HepG2 (cell line): ENCODE measurements around the gene CCDC69. TPM values are rescaled to one million over a fixed set of nuclear protein-coding genes. Genes with fewer than 3 reads are reported as not detected.

ENCODE experiments used
- ATAC-seq: fragments of 200-7000 bp; cut with Tn5 transposase; 3 replicates; pipeline ENCODE4 v1.9.1; 2020; ENCODE audit warnings: mild to moderate bottlenecking, moderate library complexity
- BruUV-seq: library from RNA; stranded (reverse); fragments of 400-500 nt; replicated peaks from 2 replicates; lab custom pipeline; 2021; lab: Mats Ljungman, UMichigan
- CTCF ChIA-PET: fragments of 300-600 bp; formaldehyde crosslinking; extraction: SDS; loops from one replicate; lab custom pipeline; 2021; ENCODE audit warnings: low total read pairs, inconsistent platforms, low intra/inter-chr PET ratio; lab: Yijun Ruan, JAX
- POLR2A ChIA-PET: fragments of 350-600 bp; sonication (Branson Sonifier 250); formaldehyde crosslinking; loops from one replicate; lab custom pipeline; 2020; ENCODE audit warnings: antibody characterized with exemption, inconsistent platforms; lab: Yijun Ruan, JAX
- DNase-seq: peaks from one replicate; pipeline ENCODE4 v3.0.0-alpha.2; 2015; ENCODE audit warnings: low spot score
- FAIRE-seq: peaks from 3 replicates; lab custom pipeline; 2011; peaks lifted over from hg19 to GRCh38; lab: Jason Lieb, UNC
- H2AFZ ChIP-seq: one replicate; pipeline ENCODE4 v1.6.1; 2011; ENCODE audit warnings: low read length, inconsistent platforms
- H3K27ac ChIP-seq: fragments of 300-600 bp; 3 replicates; pipeline ENCODE4 v1.8.0; 2011; ENCODE audit warnings: mixed run types, mild to moderate bottlenecking, mixed read lengths, low read length, inconsistent platforms; ENCODE audit not compliant: insufficient read depth; ENCODE audit errors: extremely low read length
- H3K27me3 ChIP-seq, 2 experiments: fragments of 200-600 bp in 1 of 2; 2 replicates in 1 of 2; 3 replicates in 1 of 2; pipeline versions ENCODE4 v1.6.0 to v1.8.0; 2011; ENCODE audit warnings: low read length in 2 of 2, mild to moderate bottlenecking in 2 of 2, moderate library complexity in 2 of 2, inconsistent platforms in 1 of 2; ENCODE audit not compliant: insufficient read depth in 2 of 2, control insufficient read depth in 1 of 2
- H3K36me3 ChIP-seq, 2 experiments: fragments of 200-600 bp in 1 of 2; replicated peaks in 1 of 2; 2 replicates in 1 of 2; 3 replicates in 1 of 2; pipeline versions ENCODE4 v1.5.1 to v1.8.0; 2011; ENCODE audit warnings: low read length in 2 of 2, inconsistent platforms in 1 of 2; ENCODE audit not compliant: insufficient read depth in 2 of 2, control insufficient read depth in 1 of 2
- H3K4me1 ChIP-seq: 2 replicates; pipeline ENCODE4 v1.5.1; 2012; ENCODE audit warnings: low read length, inconsistent platforms; ENCODE audit not compliant: insufficient read depth
- H3K4me2 ChIP-seq: 2 replicates; pipeline ENCODE4 v1.6.0; 2011; ENCODE audit warnings: low read depth, low read length, inconsistent platforms
- H3K4me3 ChIP-seq, 3 experiments: fragments of 200-600 bp in 1 of 3; sonication (generic), shearing (Covaris generic) in 1 of 3; replicated peaks in 1 of 3; 2 replicates each; pipeline ENCODE4 v1.5.1; 2011 to 2016; ENCODE audit warnings: low read length in 3 of 3, inconsistent platforms in 2 of 3, low read depth in 2 of 3, mild to moderate bottlenecking in 2 of 3, control low read depth in 1 of 3, mixed read lengths in 1 of 3; ENCODE audit not compliant: insufficient read depth in 1 of 3
- H3K79me2 ChIP-seq: one replicate; pipeline ENCODE4 v1.6.1; 2011; ENCODE audit warnings: low read length, inconsistent platforms; ENCODE audit not compliant: insufficient read depth
- H3K9ac ChIP-seq: 2 replicates; pipeline ENCODE4 v1.6.0; 2011; ENCODE audit warnings: mild to moderate bottlenecking, low read depth, low read length, inconsistent platforms; ENCODE audit not compliant: insufficient read depth
- H3K9me3 ChIP-seq: 2 replicates; pipeline ENCODE4 v1.5.1; 2012; ENCODE audit warnings: mild to moderate bottlenecking, low read length
- H4K20me1 ChIP-seq: 2 replicates; pipeline ENCODE4 v1.6.0; 2011; ENCODE audit warnings: inconsistent platforms, mild to moderate bottlenecking, low read length, moderate library complexity; ENCODE audit not compliant: insufficient read depth
- ADNP ChIP-seq: sonication (generic); formaldehyde crosslinking; IDR thresholded peaks from 2 replicates; pipeline ENCODE4 v1.4.0; 2020; ENCODE audit warnings: missing genetic modification reagents
- CEBPZ ChIP-seq: IDR thresholded peaks from 2 replicates; pipeline ENCODE4 v1.6.1; 2012; ENCODE audit warnings: low read length, improper control_type of control experiment
- FOXK2 ChIP-seq: fragments of 450-650 bp; IDR thresholded peaks from 2 replicates; pipeline ENCODE4 v1.6.1; 2016
- FOXO1 ChIP-seq: sonication (generic); formaldehyde crosslinking; IDR thresholded peaks from 2 replicates; pipeline ENCODE4 v1.4.0; 2020; ENCODE audit warnings: missing genetic modification reagents
- HDAC2 ChIP-seq: sonication (generic); formaldehyde crosslinking; IDR thresholded peaks from 2 replicates; pipeline ENCODE4 v1.4.0; 2020; ENCODE audit warnings: missing genetic modification reagents
- ISL2 ChIP-seq: sonication (generic); formaldehyde crosslinking; IDR thresholded peaks from 2 replicates; pipeline ENCODE4 v1.5.0; 2020; ENCODE audit warnings: missing genetic modification reagents
- JUNB ChIP-seq: sonication (generic); formaldehyde crosslinking; IDR thresholded peaks from 2 replicates; pipeline ENCODE4 v1.8.0; 2022; ENCODE audit warnings: missing genetic modification reagents, mild to moderate bottlenecking, borderline replicate concordance
- KAT2B ChIP-seq: fragments of 150-350 bp; IDR thresholded peaks from 2 replicates; pipeline ENCODE4 v1.6.1; 2014; ENCODE audit warnings: low read depth, low read length, borderline replicate concordance
- MXI1 ChIP-seq: IDR thresholded peaks from 3 replicates; pipeline ENCODE4 v1.6.1; 2012; ENCODE audit warnings: low read depth, low read length, inconsistent platforms, borderline replicate concordance
- NR2F1 ChIP-seq, 2 experiments: fragments of 450-650 bp in 1 of 2; formaldehyde crosslinking in 1 of 2; IDR thresholded peaks; 2 replicates each; pipeline versions ENCODE4 v1.5.0 to v1.6.1; 2016 to 2020; ENCODE audit warnings: mild to moderate bottlenecking in 1 of 2, missing compliant biosample characterization in 1 of 2, missing genetic modification reagents in 1 of 2, moderate library complexity in 1 of 2
- PBX2 ChIP-seq: IDR thresholded peaks from 2 replicates; pipeline ENCODE4 v1.6.1; 2016; ENCODE audit warnings: control low read depth
- SALL1 ChIP-seq: sonication (generic); formaldehyde crosslinking; IDR thresholded peaks from 2 replicates; pipeline ENCODE4 v1.8.0; 2022; ENCODE audit warnings: mild to moderate bottlenecking, missing genetic modification reagents
- WGBS: methylation state at CpG from one replicate; pipeline ENCODE4 v1.1.6; 2017; ENCODE audit warnings: low lambda C conversion rate; 5-methylcytosine and 5-hydroxymethylcytosine counted together
- in situ Hi-C: cut with HindIII; loops from 2 replicates; pipeline ENCODE4 v1.10.0; 2017; ENCODE audit warnings: low pct_unique_long_range_greater_than_20kb; ENCODE audit not compliant: extremely low pct_ligation_motif_present
- intact Hi-C: fragments of 100-400 bp; cut with micrococcal nuclease; formaldehyde crosslinking; loops from one replicate; pipeline ENCODE4 v1.10.0; 2022; ENCODE audit not compliant: unreplicated experiment
- polyA plus RNA-seq, 8 experiments: library from polyadenylated mRNA; depleted of rRNA in 3 of 8; stranded (reverse) in 7 of 8; unstranded in 1 of 8; fragments of >200 nt; fragmentation: Illumina TruSeq in 4 of 8; extraction: Trizol in 4 of 8; gene quantifications; 2 replicates each; pipeline versions ENCODE4 v1.2.1 to v1.2.3, GENCODE V29; 2011 to 2016; ENCODE audit warnings: low read depth in 4 of 8, missing spikeins in 1 of 8, mixed read lengths in 1 of 8; ENCODE audit not compliant: insufficient read depth in 1 of 8
- total RNA-seq, 5 experiments: library from RNA; depleted of rRNA; stranded (reverse); fragments of >200 nt; fragmentation: Illumina TruSeq; extraction: Trizol; gene quantifications; 2 replicates each; pipeline ENCODE4 v1.2.3, GENCODE V29; 2016; ENCODE audit warnings: low read depth in 1 of 5
- TF ChIP-seq, protein P1 (sequence below): sonication (generic); formaldehyde crosslinking; IDR thresholded peaks from 2 replicates; pipeline ENCODE4 v1.9.0; 2021; ENCODE audit warnings: mild to moderate bottlenecking, missing genetic modification reagents
- TF ChIP-seq, protein P2 (sequence below): sonication (generic); formaldehyde crosslinking; IDR thresholded peaks from 2 replicates; pipeline ENCODE4 v1.5.0; 2020; ENCODE audit warnings: missing genetic modification reagents, mild to moderate bottlenecking, borderline replicate concordance

The CCDC69 gene
- total and polyA plus RNA-seq, 2 of the 13 experiments (the other 11 are each of a cell fraction or from before 2014, with no cell fraction given) = 12.2 to 45.2 TPM

GRCh38 chr5:151215546-151215880 is 8.4 kb downstream of the CCDC69 start:
- ChIA-PET POLR2A (interaction anchor here (0.9 to 2.5 kb wide), 3 partner anchors 8 to 37 kb away, joined by 3 to 12 read pairs (median 7); partner anchors contain the start of genes CCDC69 and GM2A), CTCF (no interaction called here)
- intact Hi-C loops (no loop called here), in situ Hi-C loops (no loop called here)
- 100% methylated on average over 2 of the region's 2 CpGs for WGBS
- Histone ChIP-seq H3K4me2 (no peak overlapping the region), H4K20me1 (no peaks in the 10 kb centered on the region), H3K36me3 (no peaks in the 10 kb centered on the region), H3K9me3 (no peaks in the 10 kb centered on the region), H3K9ac (no peak overlapping the region), H2AFZ (no peak overlapping the region), H3K27ac (no peak overlapping the region), H3K4me3 (no peak overlapping the region), H3K27me3 (no peaks in the 10 kb centered on the region), H3K4me1 (peaks cover 44% of the 10 kb centered on the region), H3K79me2 (no peaks in the 10 kb centered on the region)
- ATAC-seq (no peak), DNase-seq (no peak), FAIRE-seq (no peak)
- no TSS peak for BruUV-seq
- TF ChIP-seq FOXK2 (no peak), MXI1 (no peak), PBX2 (no peak), ADNP (CRISPR knock-in tag) (no peak), HDAC2 (no peak), CEBPZ (no peak), ISL2 (CRISPR knock-in tag) (no peak), NR2F1 (CRISPR knock-in tag; IDR thresholded peaks at IDR 0.05) (no peak), SALL1 (no peak), JUNB (CRISPR knock-in tag) (no peak), FOXO1 (CRISPR knock-in tag) (no peak), KAT2B (no peak)
- TF ChIP-seq, protein P1, sequence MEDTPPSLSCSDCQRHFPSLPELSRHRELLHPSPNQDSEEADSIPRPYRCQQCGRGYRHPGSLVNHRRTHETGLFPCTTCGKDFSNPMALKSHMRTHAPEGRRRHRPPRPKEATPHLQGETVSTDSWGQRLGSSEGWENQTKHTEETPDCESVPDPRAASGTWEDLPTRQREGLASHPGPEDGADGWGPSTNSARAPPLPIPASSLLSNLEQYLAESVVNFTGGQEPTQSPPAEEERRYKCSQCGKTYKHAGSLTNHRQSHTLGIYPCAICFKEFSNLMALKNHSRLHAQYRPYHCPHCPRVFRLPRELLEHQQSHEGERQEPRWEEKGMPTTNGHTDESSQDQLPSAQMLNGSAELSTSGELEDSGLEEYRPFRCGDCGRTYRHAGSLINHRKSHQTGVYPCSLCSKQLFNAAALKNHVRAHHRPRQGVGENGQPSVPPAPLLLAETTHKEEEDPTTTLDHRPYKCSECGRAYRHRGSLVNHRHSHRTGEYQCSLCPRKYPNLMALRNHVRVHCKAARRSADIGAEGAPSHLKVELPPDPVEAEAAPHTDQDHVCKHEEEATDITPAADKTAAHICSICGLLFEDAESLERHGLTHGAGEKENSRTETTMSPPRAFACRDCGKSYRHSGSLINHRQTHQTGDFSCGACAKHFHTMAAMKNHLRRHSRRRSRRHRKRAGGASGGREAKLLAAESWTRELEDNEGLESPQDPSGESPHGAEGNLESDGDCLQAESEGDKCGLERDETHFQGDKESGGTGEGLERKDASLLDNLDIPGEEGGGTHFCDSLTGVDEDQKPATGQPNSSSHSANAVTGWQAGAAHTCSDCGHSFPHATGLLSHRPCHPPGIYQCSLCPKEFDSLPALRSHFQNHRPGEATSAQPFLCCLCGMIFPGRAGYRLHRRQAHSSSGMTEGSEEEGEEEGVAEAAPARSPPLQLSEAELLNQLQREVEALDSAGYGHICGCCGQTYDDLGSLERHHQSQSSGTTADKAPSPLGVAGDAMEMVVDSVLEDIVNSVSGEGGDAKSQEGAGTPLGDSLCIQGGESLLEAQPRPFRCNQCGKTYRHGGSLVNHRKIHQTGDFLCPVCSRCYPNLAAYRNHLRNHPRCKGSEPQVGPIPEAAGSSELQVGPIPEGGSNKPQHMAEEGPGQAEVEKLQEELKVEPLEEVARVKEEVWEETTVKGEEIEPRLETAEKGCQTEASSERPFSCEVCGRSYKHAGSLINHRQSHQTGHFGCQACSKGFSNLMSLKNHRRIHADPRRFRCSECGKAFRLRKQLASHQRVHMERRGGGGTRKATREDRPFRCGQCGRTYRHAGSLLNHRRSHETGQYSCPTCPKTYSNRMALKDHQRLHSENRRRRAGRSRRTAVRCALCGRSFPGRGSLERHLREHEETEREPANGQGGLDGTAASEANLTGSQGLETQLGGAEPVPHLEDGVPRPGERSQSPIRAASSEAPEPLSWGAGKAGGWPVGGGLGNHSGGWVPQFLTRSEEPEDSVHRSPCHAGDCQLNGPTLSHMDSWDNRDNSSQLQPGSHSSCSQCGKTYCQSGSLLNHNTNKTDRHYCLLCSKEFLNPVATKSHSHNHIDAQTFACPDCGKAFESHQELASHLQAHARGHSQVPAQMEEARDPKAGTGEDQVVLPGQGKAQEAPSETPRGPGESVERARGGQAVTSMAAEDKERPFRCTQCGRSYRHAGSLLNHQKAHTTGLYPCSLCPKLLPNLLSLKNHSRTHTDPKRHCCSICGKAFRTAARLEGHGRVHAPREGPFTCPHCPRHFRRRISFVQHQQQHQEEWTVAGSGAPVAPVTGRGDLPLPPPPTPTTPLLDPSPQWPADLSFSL (CRISPR knock-in tag) = no peak
- TF ChIP-seq, protein P2, sequence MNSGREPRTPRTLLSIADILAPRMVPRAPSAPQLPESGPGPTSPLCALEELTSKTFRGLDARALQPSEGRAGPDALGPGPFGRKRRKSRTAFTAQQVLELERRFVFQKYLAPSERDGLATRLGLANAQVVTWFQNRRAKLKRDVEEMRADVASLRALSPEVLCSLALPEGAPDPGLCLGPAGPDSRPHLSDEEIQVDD (CRISPR knock-in tag) = no peak
